ENCODE results near the gene MRPL54.
"Not testable (repeated sequence)": the region's sequence is repeated elsewhere in the genome, so short reads cannot be mapped to it uniquely, and the experiment has no call there.

The MRPL54 gene

DNA sequence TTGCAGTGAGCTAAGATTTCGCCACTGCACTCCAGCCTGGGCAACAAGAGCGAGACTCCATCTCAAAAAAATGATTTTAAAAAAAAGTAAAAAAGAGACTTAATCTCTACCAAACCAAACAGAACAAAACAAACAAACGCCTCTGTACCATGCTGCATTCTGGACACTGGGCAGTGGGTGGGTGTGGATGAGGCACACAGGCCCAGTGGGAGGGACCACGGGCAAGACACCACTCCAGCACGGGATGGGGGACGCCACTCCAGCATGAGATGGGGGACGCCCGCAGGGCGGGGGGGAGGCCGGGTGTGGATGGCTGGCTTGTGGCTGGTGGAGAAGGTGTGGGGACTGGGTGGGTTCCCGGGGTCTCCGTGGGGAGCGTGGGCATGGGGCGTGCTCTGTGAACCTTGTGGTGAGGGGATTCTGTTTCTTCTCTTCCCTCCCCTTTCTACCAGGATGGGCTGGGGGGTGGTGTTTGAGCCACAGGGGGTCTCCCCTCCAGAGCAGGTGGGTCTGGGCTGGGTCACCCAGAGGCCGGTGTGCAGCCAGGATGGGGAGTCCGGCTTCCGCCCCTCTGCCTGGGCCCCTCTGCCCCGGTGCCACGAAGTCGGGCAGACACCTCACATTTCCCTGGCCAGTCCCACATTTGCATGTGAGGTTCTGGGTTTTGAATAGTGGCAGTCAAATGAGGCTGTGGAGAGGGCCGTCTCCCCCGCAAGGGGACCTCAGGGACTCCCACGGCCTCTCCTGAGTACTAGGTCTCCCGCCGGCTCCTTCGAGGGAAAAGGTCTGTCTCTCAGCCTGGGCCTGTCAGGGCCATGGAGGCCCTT is 47.6 kb downstream of the MRPL54 start:
- TF ChIP-seq, protein P1, sequence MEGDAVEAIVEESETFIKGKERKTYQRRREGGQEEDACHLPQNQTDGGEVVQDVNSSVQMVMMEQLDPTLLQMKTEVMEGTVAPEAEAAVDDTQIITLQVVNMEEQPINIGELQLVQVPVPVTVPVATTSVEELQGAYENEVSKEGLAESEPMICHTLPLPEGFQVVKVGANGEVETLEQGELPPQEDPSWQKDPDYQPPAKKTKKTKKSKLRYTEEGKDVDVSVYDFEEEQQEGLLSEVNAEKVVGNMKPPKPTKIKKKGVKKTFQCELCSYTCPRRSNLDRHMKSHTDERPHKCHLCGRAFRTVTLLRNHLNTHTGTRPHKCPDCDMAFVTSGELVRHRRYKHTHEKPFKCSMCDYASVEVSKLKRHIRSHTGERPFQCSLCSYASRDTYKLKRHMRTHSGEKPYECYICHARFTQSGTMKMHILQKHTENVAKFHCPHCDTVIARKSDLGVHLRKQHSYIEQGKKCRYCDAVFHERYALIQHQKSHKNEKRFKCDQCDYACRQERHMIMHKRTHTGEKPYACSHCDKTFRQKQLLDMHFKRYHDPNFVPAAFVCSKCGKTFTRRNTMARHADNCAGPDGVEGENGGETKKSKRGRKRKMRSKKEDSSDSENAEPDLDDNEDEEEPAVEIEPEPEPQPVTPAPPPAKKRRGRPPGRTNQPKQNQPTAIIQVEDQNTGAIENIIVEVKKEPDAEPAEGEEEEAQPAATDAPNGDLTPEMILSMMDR (IDR thresholded peaks at IDR 0.05; ENCODE audit: control insufficient read depth, extremely low read depth, insufficient read depth): no peak
- DNase-seq (ENCODE audit: low read depth): no peak
- no peak overlapping the region for H3K4me3 ChIP-seq (ENCODE audit: low read depth, low read length)

DNA sequence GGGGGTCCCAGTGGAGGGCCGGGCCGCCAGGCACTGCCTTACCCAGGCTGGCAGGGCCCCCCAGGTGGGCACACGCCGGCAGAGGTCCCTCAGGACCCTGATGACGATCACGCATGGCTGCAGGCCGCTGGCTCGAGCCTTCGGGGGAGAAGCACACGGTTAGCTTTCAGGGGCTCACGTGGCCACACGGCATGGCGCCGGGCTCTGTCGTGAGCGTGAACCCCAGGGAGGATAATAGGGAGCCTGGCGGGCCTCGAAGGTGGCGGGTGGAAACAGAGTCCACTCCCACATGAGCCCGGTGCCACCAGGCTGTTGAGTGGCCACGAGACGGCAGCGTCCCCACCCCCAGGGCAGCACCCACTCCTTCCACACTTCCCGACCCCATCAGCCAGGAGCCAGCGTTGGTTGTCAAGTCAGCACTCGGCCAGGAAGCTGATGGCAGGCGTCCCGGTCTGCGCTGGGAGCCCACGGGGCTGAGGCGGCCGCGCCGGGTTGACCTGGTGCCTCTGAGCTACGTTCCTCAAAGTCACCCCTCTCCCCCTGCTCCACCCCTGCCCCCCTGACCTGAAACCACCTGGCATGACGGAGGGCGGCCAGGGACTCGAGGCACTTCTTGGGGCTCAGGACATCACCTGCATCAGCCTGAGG is 48.4 kb downstream of the MRPL54 start:
- TF ChIP-seq, protein P1 (IDR thresholded peaks at IDR 0.05; ENCODE audit: control insufficient read depth, extremely low read depth, insufficient read depth): no peak
- no peak overlapping the region for H3K4me3 ChIP-seq (ENCODE audit: low read depth, low read length)
- DNase-seq (ENCODE audit: low read depth): no peak

DNA sequence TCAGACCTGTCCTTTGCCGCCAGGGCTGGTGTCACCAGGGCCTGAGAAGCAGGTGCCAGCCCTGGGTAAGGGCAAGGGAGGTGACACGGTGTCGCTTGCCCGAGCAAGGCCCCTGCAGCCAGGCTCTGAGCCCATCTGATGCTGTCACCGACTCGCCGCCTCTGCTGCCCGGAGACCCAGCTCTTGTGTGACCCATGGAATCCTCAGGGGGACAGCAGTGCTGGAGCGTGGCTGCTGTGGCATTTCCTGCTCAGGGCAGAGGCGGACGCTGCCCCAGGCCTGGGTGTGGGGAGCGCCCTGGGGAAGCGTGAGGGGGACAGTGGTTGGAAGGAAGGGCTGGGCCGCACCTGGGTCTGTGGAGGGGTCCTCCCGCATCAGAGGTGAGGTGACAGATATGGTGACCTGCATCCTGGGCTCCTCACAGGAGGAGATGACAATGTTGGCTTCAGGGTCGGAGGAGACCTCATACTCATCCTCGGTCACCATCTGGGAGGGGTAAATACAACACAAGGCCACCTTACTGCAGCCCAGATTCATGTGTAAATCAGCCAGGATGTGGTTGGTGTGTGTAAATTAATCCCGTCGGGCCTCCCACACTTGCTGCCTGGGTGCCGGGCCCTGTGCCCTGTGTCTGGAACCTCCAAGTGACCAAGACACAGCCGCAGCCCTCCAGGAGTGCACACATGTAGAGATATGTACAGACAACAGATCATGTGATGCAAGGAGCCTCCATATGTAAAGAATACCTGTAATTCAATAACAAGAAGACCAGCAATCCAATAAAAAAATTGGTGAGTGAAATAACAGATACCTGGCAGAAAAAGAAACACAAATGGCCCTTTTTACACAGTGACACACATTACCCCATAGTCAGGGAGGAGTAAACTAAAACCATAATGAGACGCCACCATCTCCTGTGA is 51.3 kb downstream of the MRPL54 start:
- DNase-seq (ENCODE audit: low read depth): no peak
- TF ChIP-seq, protein P1 (IDR thresholded peaks at IDR 0.05; ENCODE audit: control insufficient read depth, extremely low read depth, insufficient read depth): no peak
- H3K4me3 ChIP-seq (ENCODE audit: low read depth, low read length): no peak overlapping the region

DNA sequence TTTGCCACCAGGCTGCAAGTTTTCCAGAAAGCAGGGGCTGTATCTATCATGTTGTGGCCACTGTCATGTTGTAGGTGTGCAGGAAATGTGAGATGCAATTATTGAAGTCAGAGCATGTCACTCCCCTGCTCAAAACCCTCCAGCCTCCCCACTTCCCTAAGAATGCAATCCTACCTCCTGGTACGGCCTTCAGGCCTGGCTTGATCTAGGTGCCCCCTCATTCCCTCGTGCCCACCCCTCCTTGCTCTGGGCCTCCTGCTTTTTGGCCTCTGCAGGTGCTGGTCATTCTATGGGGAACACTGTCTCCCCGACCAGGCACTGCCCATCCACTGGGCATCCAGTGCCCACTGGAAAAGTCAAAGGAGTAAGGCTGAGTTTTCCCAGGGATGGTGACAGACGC is 52.2 kb downstream of the MRPL54 start:
- DNase-seq (ENCODE audit: low read depth): no peak
- TF ChIP-seq, protein P1 (IDR thresholded peaks at IDR 0.05; ENCODE audit: control insufficient read depth, extremely low read depth, insufficient read depth): no peak
- H3K4me3 ChIP-seq (ENCODE audit: low read depth, low read length): no peak overlapping the region

DNA sequence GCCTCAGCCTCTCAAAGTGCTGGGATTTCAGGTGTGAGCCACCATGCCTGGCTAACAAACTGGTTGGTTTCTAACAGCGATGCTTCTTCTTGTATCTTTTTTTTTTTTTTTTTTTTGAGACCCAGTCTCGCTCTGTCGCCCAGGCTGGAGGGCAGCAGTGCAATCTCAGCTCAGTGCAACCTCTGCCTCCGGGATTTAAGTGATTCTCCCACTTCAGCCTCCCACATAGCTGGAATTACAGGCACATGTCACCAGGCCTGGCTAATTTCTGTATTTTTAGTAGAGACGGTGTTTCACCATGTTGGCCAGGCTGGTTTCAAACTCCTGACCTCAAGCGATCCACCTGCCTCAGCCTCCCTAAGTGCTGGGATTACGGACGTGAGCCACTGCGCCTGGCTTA is 53.7 kb downstream of the MRPL54 start:
- not testable (repeated sequence) for H3K4me3 ChIP-seq (ENCODE audit: low read depth, low read length); DNase-seq (ENCODE audit: low read depth)

DNA sequence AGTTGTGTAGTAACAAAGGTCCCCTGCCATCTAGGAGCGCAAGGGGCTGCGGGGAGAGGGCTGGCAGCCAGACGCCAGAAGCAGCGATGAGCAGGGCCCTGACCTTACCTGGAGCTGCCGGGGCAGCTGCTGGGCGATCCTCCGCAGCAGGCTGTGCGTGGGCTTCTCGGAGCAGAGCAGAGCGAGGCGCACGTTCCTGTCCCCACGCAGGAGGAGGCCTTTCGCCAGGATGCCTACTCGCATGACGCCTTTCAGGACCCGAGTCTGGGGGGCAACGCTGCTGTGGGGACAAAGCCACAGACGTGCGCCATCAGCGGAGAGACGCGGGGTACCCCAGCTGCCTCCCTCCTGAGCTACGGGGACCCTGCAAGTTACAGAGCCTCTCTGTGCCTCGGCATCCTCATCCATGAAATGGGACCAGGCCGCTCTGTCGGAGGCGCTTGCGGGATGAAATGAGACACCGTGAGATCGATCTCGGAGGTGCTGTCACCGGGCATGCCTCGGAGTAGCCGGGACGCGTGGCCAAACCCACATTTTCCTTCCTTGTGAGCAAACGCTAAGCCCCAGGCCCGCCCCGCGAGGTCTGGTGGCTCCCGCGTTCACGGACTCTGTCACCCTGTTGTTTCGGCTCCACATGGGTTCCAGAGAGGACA is 54.2 kb downstream of the MRPL54 start:
- TF ChIP-seq, protein P1 (IDR thresholded peaks at IDR 0.05; ENCODE audit: control insufficient read depth, extremely low read depth, insufficient read depth): no peak

More for the DNA sequence above, 54.2 kb downstream of the MRPL54 start:
- no peak for DNase-seq (ENCODE audit: low read depth)
- H3K4me3 ChIP-seq (ENCODE audit: low read depth, low read length): no peak overlapping the region
